K562 (cell line): ENCODE measurements around the gene DNAAF3. TPM values are rescaled to one million over a fixed set of nuclear protein-coding genes. Genes with fewer than 3 reads are reported as not detected.

Source experiments
- CHD1 ChIP-seq: fragments of 200-600 bp; sonication (generic); IDR thresholded peaks from one replicate; pipeline ENCODE4 v1.6.1; 2012; ENCODE audit warnings: mild to moderate bottlenecking, moderate library complexity, low read length, inconsistent platforms
- EHMT2 ChIP-seq: fragments of 450-650 bp; IDR thresholded peaks from 2 replicates; pipeline ENCODE4 v1.6.1; 2018; ENCODE audit warnings: antibody characterized with exemption
- FOXM1 ChIP-seq, 2 experiments: fragments of 450-650 bp in 1 of 2; sonication (generic) in 1 of 2; formaldehyde crosslinking in 1 of 2; IDR thresholded peaks; 2 replicates each; pipeline versions ENCODE4 v1.6.1 to v1.9.0; 2017 to 2022; ENCODE audit warnings: low read depth in 2 of 2, mild to moderate bottlenecking in 2 of 2, missing genetic modification reagents in 1 of 2, moderate library complexity in 1 of 2
- GMEB1 ChIP-seq: fragments of 250-450 bp; sonication (Bioruptor Pico); IDR thresholded peaks from 2 replicates; pipeline ENCODE4 v1.4.0; 2020; ENCODE audit warnings: mild to moderate bottlenecking
- IRF2 ChIP-seq: sonication (generic); formaldehyde crosslinking; IDR thresholded peaks from 2 replicates; pipeline ENCODE4 v1.8.1; 2022; ENCODE audit warnings: mild to moderate bottlenecking, missing genetic modification reagents
- KLF10 ChIP-seq: fragments of 250-450 bp; sonication (Bioruptor Pico); IDR thresholded peaks from 2 replicates; pipeline ENCODE4 v1.6.1; 2021; ENCODE audit warnings: matching md5 sums
- LCOR ChIP-seq: sonication (generic); formaldehyde crosslinking; IDR thresholded peaks from 2 replicates; pipeline ENCODE4 v1.8.0; 2022; ENCODE audit warnings: mild to moderate bottlenecking, missing genetic modification reagents
- MAZ ChIP-seq, 2 experiments: fragments of 450-650 bp in 1 of 2; sonication (generic) in 1 of 2; formaldehyde crosslinking; IDR thresholded peaks in 1 of 2; conservative IDR thresholded peaks in 1 of 2; 2 replicates each; pipeline versions ENCODE4 v1.4.0 to v1.5.0; 2020; ENCODE audit warnings: mild to moderate bottlenecking in 1 of 2, missing genetic modification reagents in 1 of 2
- MBD2 ChIP-seq: sonication (generic); IDR thresholded peaks from 2 replicates; pipeline ENCODE4 v1.6.1; 2016; ENCODE audit warnings: low read depth, borderline replicate concordance
- MCM2 ChIP-seq: fragments of 450-650 bp; IDR thresholded peaks from 2 replicates; pipeline ENCODE4 v1.6.1; 2017; ENCODE audit warnings: low read depth, mild to moderate bottlenecking
- NFRKB ChIP-seq: fragments of 450-650 bp; IDR thresholded peaks from 2 replicates; pipeline ENCODE4 v1.6.1; 2016; ENCODE audit warnings: low read depth
- PKNOX1 ChIP-seq: fragments of 450-650 bp; IDR thresholded peaks from 2 replicates; pipeline ENCODE4 v1.6.1; 2016
- POLR2H ChIP-seq: IDR thresholded peaks from 2 replicates; pipeline ENCODE4 v1.6.1; 2016; ENCODE audit warnings: missing genetic modification characterization, low read depth, mild to moderate bottlenecking, control low read depth, missing compliant biosample characterization, moderate library complexity
- PPARD ChIP-seq: fragments of 250-450 bp; sonication (Bioruptor Pico); IDR thresholded peaks from 2 replicates; pipeline ENCODE4 v1.8.0; 2022; ENCODE audit warnings: inconsistent platforms, mild to moderate bottlenecking, moderate library complexity
- RBM25 ChIP-seq: fragments of 200-400 bp; formaldehyde crosslinking; IDR thresholded peaks from 2 replicates; pipeline ENCODE4 v1.6.1; 2018; ENCODE audit warnings: low read length, low read depth, moderate library complexity; ENCODE audit not compliant: severe bottlenecking
- SAFB ChIP-seq: fragments of 200-400 bp; formaldehyde crosslinking; IDR thresholded peaks from 2 replicates; pipeline ENCODE4 v1.6.1; 2017; ENCODE audit warnings: low read depth, low read length, borderline replicate concordance
- SMARCB1 ChIP-seq: IDR thresholded peaks from 2 replicates; pipeline ENCODE4 v1.6.1; 2011; ENCODE audit warnings: improper control_type of control experiment, low read depth; ENCODE audit not compliant: insufficient read length
- ZBTB12 ChIP-seq: fragments of 250-450 bp; sonication (Bioruptor Pico); IDR thresholded peaks from 2 replicates; pipeline ENCODE4 v1.4.0; 2020
- ZNF121 ChIP-seq: sonication (generic); formaldehyde crosslinking; conservative IDR thresholded peaks from 2 replicates; pipeline ENCODE4 v1.8.0; 2022; ENCODE audit warnings: missing genetic modification reagents
- ZNF133 ChIP-seq: fragments of 250-450 bp; sonication (Bioruptor Pico); IDR thresholded peaks from 2 replicates; pipeline ENCODE4 v1.4.0; 2020; ENCODE audit warnings: mild to moderate bottlenecking
- ZNF347 ChIP-seq: fragments of 450-650 bp; formaldehyde crosslinking; IDR thresholded peaks from 2 replicates; pipeline ENCODE4 v1.4.0; 2020; ENCODE audit warnings: low read depth, mild to moderate bottlenecking, moderate library complexity
- polyA plus RNA-seq, 8 experiments: library from polyadenylated mRNA; depleted of rRNA in 4 of 8; stranded (reverse) in 5 of 8; unstranded in 3 of 8; fragments of >200 nt; fragmentation: Nextera tagmentation in 2 of 8; fragmentation: Illumina TruSeq in 1 of 8; extraction: Ambion mirVana in 2 of 8; extraction: Trizol in 1 of 8; gene quantifications; 2 replicates each; pipeline versions ENCODE4 v1.2.1 to v1.2.3, GENCODE V29; 2011 to 2014; ENCODE audit warnings: inconsistent platforms in 1 of 8, missing spikeins in 1 of 8
- total RNA-seq, 7 experiments: library from RNA; depleted of rRNA in 6 of 7; stranded (reverse); fragments of >200 nt in 6 of 7; fragmentation: Illumina TruSeq in 2 of 7; extraction: Trizol in 2 of 7; gene quantifications; 2 replicates each; pipeline versions ENCODE4 v1.2.1 to v1.2.3, GENCODE V29; 2011 to 2021; ENCODE audit warnings: low replicate concordance in 1 of 7
- TF ChIP-seq, protein P1 (sequence below): fragments of 250-450 bp; sonication (Bioruptor Pico); IDR thresholded peaks from 2 replicates; pipeline ENCODE4 v1.5.0; 2020; ENCODE audit warnings: mild to moderate bottlenecking

The DNAAF3 gene
- total and polyA plus RNA-seq, 9 of the 15 experiments (the other 6 are each of a cell fraction or from before 2014, with no cell fraction given), result 21.6 to 61.5 (median 43.0) TPM

DNA sequence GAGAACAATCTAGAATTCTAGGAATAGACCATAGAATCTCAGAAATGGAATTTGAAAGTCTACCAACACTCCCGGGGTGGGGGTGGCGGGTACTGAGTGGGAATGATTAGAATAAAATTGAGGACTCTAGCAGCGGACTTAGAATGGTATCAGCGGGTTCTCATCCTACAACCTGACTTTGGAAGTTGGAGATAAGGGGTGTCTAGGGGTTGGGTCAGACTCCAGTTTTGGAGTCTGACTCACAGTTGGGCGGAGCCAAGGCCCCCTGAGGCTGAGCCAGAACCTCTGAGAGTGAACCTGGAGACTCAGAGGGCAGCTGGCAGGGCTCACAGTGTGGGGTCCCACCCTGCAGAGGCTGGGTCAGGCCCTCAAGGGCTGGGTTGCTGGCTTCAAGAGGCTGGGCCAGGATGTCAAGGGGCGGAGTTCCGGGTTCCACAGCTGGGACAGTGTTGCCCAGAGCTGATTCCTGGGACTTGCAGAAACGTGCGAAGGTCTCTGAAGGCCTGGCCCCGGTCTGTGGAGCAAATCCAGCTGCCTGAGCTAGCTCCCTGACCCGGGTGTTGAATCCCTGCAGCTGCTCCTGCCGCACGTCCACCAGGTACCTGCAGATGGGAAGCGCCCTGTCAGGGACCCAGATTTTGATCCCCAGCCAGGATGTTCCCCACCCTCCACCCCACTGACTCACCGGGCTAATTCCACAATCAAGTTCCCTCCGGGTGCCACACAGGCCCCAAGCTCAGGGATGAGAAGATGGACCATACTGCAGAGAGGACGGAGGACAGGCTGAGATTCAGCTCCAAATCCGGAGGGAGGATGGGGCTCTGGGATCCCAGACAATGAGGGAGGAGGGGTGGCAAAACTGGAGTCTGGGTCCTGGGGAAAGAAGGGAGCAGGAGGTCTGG lies 7.3 kb downstream of the DNAAF3 start (continued):
- TF ChIP-seq, protein P1, sequence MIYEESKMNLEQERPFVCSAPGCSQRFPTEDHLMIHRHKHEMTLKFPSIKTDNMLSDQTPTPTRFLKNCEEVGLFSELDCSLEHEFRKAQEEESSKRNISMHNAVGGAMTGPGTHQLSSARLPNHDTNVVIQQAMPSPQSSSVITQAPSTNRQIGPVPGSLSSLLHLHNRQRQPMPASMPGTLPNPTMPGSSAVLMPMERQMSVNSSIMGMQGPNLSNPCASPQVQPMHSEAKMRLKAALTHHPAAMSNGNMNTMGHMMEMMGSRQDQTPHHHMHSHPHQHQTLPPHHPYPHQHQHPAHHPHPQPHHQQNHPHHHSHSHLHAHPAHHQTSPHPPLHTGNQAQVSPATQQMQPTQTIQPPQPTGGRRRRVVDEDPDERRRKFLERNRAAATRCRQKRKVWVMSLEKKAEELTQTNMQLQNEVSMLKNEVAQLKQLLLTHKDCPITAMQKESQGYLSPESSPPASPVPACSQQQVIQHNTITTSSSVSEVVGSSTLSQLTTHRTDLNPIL (CRISPR knock-in tag), result no peak
- TF ChIP-seq EHMT2, result no peak
- no peak for TF ChIP-seq SAFB
- TF ChIP-seq FOXM1 (IDR thresholded peaks at IDR 0.05; ENCODE audit: low read depth), result peak; percentile 56
- no peak for TF ChIP-seq FOXM1 (CRISPR knock-in tag; IDR thresholded peaks at IDR 0.05; ENCODE audit: low read depth)
- TF ChIP-seq RBM25, result no peak
- TF ChIP-seq MCM2, result no peak
- TF ChIP-seq SMARCB1, result no peak
- no peak for TF ChIP-seq PPARD
- TF ChIP-seq CHD1, result no peak
- no peak for TF ChIP-seq PKNOX1
- no peak for TF ChIP-seq NFRKB
- peak; percentile 36; the same call in 1 of the 2 replicates for TF ChIP-seq MBD2
- TF ChIP-seq IRF2 (CRISPR knock-in tag), result no peak
- TF ChIP-seq ZNF133 (CRISPR knock-in tag), result no peak
- no peak for TF ChIP-seq ZNF121 (CRISPR knock-in tag)
- peak; percentile 72; the same call in 1 of the 2 replicates for TF ChIP-seq LCOR
- TF ChIP-seq KLF10 (CRISPR knock-in tag), result no peak
- no peak for TF ChIP-seq ZNF347 (CRISPR knock-in tag)
- TF ChIP-seq POLR2H, result no peak
- TF ChIP-seq MAZ (CRISPR knock-in tag; conservative IDR thresholded peaks at IDR 0.05 in 1 of 2, IDR thresholded peaks at IDR 0.05 in 1 of 2), result peak; percentile 27 to 75; a peak in 2 of 4 replicates
- TF ChIP-seq ZBTB12 (CRISPR knock-in tag), result no peak
- TF ChIP-seq GMEB1 (CRISPR knock-in tag), result no peak
